H9 (cell line): ENCODE data around the gene RDH13. TPM values are rescaled to one million over a fixed set of nuclear protein-coding genes. Genes with fewer than 3 reads are reported as not detected.

Source experiments
- DNase-seq: peaks from one replicate; pipeline ENCODE4 v3.0.0-alpha.2; 2017
- H2AFZ ChIP-seq: one replicate; pipeline ENCODE4 v1.6.1; 2013; ENCODE audit warnings: mild to moderate bottlenecking, low read length, control low read depth, moderate library complexity
- H2AK5ac ChIP-seq: 2 replicates; pipeline ENCODE4 v1.6.1; 2013; ENCODE audit warnings: low read length, control low read depth, mixed read lengths; ENCODE audit not compliant: insufficient read length
- H2BK120ac ChIP-seq: one replicate; pipeline ENCODE4 v1.6.1; 2013; ENCODE audit warnings: low read depth, mild to moderate bottlenecking, low read length, control low read depth, inconsistent platforms; ENCODE audit not compliant: poor library complexity, severe bottlenecking
- H2BK12ac ChIP-seq: 2 replicates; pipeline ENCODE4 v1.6.1; 2013; ENCODE audit warnings: low read length, control low read depth, mixed read lengths, low read depth; ENCODE audit not compliant: insufficient read length
- H2BK15ac ChIP-seq: 2 replicates; pipeline ENCODE4 v1.6.1; 2013; ENCODE audit warnings: low read depth, low read length, control low read depth
- H2BK20ac ChIP-seq: one replicate; pipeline ENCODE4 v1.6.1; 2013; ENCODE audit warnings: low read depth, mild to moderate bottlenecking, low read length, control low read depth, inconsistent platforms; ENCODE audit not compliant: poor library complexity, severe bottlenecking
- H2BK5ac ChIP-seq: 2 replicates; pipeline ENCODE4 v1.6.1; 2013; ENCODE audit warnings: low read length, control low read depth, mixed read lengths; ENCODE audit not compliant: insufficient read length
- H3K14ac ChIP-seq: 2 replicates; pipeline ENCODE4 v1.6.1; 2013; ENCODE audit warnings: low read length, control low read depth; ENCODE audit not compliant: insufficient read depth
- H3K18ac ChIP-seq: 2 replicates; pipeline ENCODE4 v1.6.1; 2013; ENCODE audit warnings: low read depth, mild to moderate bottlenecking, mixed read lengths, low read length, control low read depth; ENCODE audit not compliant: insufficient read length
- H3K23ac ChIP-seq: 2 replicates; pipeline ENCODE4 v1.6.1; 2013; ENCODE audit warnings: low read length, control low read depth, mixed read lengths, low read depth; ENCODE audit not compliant: insufficient read length
- H3K23me2 ChIP-seq: 2 replicates; pipeline ENCODE4 v1.6.1; 2013; ENCODE audit warnings: low read depth, mild to moderate bottlenecking, mixed read lengths, low read length, control low read depth; ENCODE audit not compliant: insufficient read length, poor library complexity, severe bottlenecking
- H3K27ac ChIP-seq: 2 replicates; pipeline ENCODE4 v1.5.1; 2013; ENCODE audit warnings: low read length, control low read depth, mixed read lengths, low read depth; ENCODE audit not compliant: insufficient read length
- H3K27me3 ChIP-seq: 2 replicates; pipeline ENCODE4 v1.6.1; 2013; ENCODE audit warnings: low read length, control low read depth, inconsistent platforms; ENCODE audit not compliant: insufficient read depth
- H3K4ac ChIP-seq: 2 replicates; pipeline ENCODE4 v1.6.1; 2013; ENCODE audit warnings: low read depth, mild to moderate bottlenecking, control low read depth, inconsistent platforms, low read length, moderate library complexity
- H3K4me1 ChIP-seq: 2 replicates; pipeline ENCODE4 v1.6.1; 2013; ENCODE audit warnings: low read length, control low read depth, inconsistent platforms; ENCODE audit not compliant: insufficient read depth
- H3K4me2 ChIP-seq: 2 replicates; pipeline ENCODE4 v1.6.1; 2013; ENCODE audit warnings: low read length, control low read depth, mixed read lengths; ENCODE audit not compliant: insufficient read length, insufficient read depth
- H3K56ac ChIP-seq: 2 replicates; pipeline ENCODE4 v1.6.1; 2013; ENCODE audit warnings: low read depth, mild to moderate bottlenecking, mixed read lengths, low read length, control low read depth; ENCODE audit not compliant: insufficient read length
- H3K79me1 ChIP-seq: 2 replicates; pipeline ENCODE4 v1.6.1; 2013; ENCODE audit warnings: low read depth, mild to moderate bottlenecking, moderate library complexity, low read length, control low read depth, inconsistent platforms; ENCODE audit not compliant: insufficient read depth, poor library complexity, severe bottlenecking
- H3K79me2 ChIP-seq: 2 replicates; pipeline ENCODE4 v1.6.1; 2013; ENCODE audit warnings: low read length, control low read depth, inconsistent platforms; ENCODE audit not compliant: insufficient read depth
- H3K9ac ChIP-seq: 2 replicates; pipeline ENCODE4 v1.6.1; 2013; ENCODE audit warnings: low read length, control low read depth, mixed read lengths; ENCODE audit not compliant: insufficient read length; ENCODE audit errors: extremely low read depth
- H3K9me3 ChIP-seq: one replicate; pipeline ENCODE4 v1.6.1; 2013; ENCODE audit warnings: low read depth, low read length, inconsistent platforms; ENCODE audit not compliant: control insufficient read depth
- H3T11ph ChIP-seq: one replicate; pipeline ENCODE4 v1.6.1; 2013; ENCODE audit warnings: mild to moderate bottlenecking, low read length, control low read depth, inconsistent platforms
- H4K20me1 ChIP-seq: one replicate; pipeline ENCODE4 v1.6.1; 2013; ENCODE audit not compliant: control insufficient read depth, insufficient read length, insufficient read depth
- H4K5ac ChIP-seq: 2 replicates; pipeline ENCODE4 v1.6.1; 2013; ENCODE audit warnings: low read depth, mild to moderate bottlenecking, mixed read lengths, low read length, control low read depth; ENCODE audit not compliant: insufficient read length
- H4K8ac ChIP-seq: replicated peaks from 2 replicates; pipeline ENCODE4 v1.6.1; 2013; ENCODE audit warnings: low read length, control low read depth, mixed read lengths, low read depth; ENCODE audit not compliant: insufficient read length
- H4K91ac ChIP-seq: 2 replicates; pipeline ENCODE4 v1.6.1; 2013; ENCODE audit warnings: low read depth, mild to moderate bottlenecking, moderate library complexity, mixed read lengths, low read length, control low read depth; ENCODE audit not compliant: insufficient read length
- H3K27ac Mint-ChIP-seq, 3 experiments: 2 replicates in 2 of 3; 3 replicates in 1 of 3; pipeline ENCODE4 v1.8.0; 2020 to 2021; ENCODE audit warnings: mixed read lengths in 3 of 3, mild to moderate bottlenecking in 1 of 3, moderate library complexity in 1 of 3
- H3K27me3 Mint-ChIP-seq: 2 replicates; pipeline ENCODE4 v1.8.0; 2021; ENCODE audit warnings: low read depth, mild to moderate bottlenecking, moderate library complexity, mixed read lengths
- H3K36me3 Mint-ChIP-seq, 3 experiments: 2 replicates in 2 of 3; 3 replicates in 1 of 3; pipeline ENCODE4 v1.8.0; 2020 to 2021; ENCODE audit warnings: low read depth in 3 of 3, mixed read lengths in 3 of 3; ENCODE audit not compliant: insufficient read depth in 1 of 3
- H3K4me1 Mint-ChIP-seq, 2 experiments: 2 replicates each; pipeline ENCODE4 v1.8.0; 2020; ENCODE audit warnings: mixed read lengths in 2 of 2
- H3K4me3 Mint-ChIP-seq, 2 experiments: 2 replicates in 1 of 2; 3 replicates in 1 of 2; pipeline ENCODE4 v1.8.0; 2020 to 2021; ENCODE audit warnings: mild to moderate bottlenecking in 2 of 2, mixed read lengths in 2 of 2, moderate library complexity in 1 of 2
- H3K9me3 Mint-ChIP-seq, 2 experiments: 2 replicates in 1 of 2; 3 replicates in 1 of 2; pipeline ENCODE4 v1.8.0; 2020; ENCODE audit warnings: mild to moderate bottlenecking in 2 of 2, mixed read lengths in 2 of 2, moderate library complexity in 1 of 2
- CTCF ChIP-seq: fragments of 200-600 bp; sonication (generic); conservative IDR thresholded peaks from 3 replicates; pipeline ENCODE4 v1.8.0; 2021; ENCODE audit warnings: antibody characterized with exemption, mild to moderate bottlenecking
- WGBS: extraction: QIAGEN DNeasy Blood & Tissue Kit; methylation state at CpG from one replicate; pipeline ENCODE4 v1.1.7; 2013; ENCODE audit warnings: missing lambda C conversion rate, low lambda C conversion rate, mixed read lengths; ENCODE audit not compliant: insufficient read length; ENCODE audit errors: extremely low coverage; 5-methylcytosine and 5-hydroxymethylcytosine counted together
- total RNA-seq: library from RNA; stranded (reverse); gene quantifications from 2 replicates; pipeline ENCODE4 v1.2.1, GENCODE V29; 2021

RDH13 gene
- total RNA-seq, 1 experiment from 2014 or later = 21.5 TPM

- Histone ChIP-seq H2BK20ac (no peak overlapping the region), H3K4me2 (no peak overlapping the region), H3K14ac (no peak overlapping the region), H3K27me3 (no peaks in the 10 kb centered on the region), H2AFZ (no peak overlapping the region), H2BK120ac (no peak overlapping the region), H4K91ac (no peak overlapping the region), H4K5ac (no peak overlapping the region), H3T11ph (no peak overlapping the region), H3K9ac (no peak overlapping the region), H2AK5ac (no peak overlapping the region), H3K27ac (no peak overlapping the region), H3K79me1 (peaks cover 3% of the 10 kb centered on the region), H3K9me3 (no peaks in the 10 kb centered on the region), H3K4me1 (no peaks in the 10 kb centered on the region), H3K18ac (no peak overlapping the region), H2BK5ac (no peak overlapping the region), H3K23ac (no peak overlapping the region), H4K8ac (no peak overlapping the region), H4K20me1 (no peaks in the 10 kb centered on the region), H3K56ac (no peak overlapping the region), H2BK12ac (no peak overlapping the region), H3K79me2 (no peaks in the 10 kb centered on the region), H3K4ac (no peak overlapping the region), H2BK15ac (no peak overlapping the region), H3K23me2 (no peaks in the 10 kb centered on the region)
- Mint-ChIP-seq H3K4me3 (no peak overlapping the region), H3K36me3 (peaks cover 14 to 32% (median 19%) of the 10 kb centered on the region in 3 experiments), H3K4me1 (peaks cover 3 to 20% of the 10 kb centered on the region in 2 experiments), H3K27ac (no peak overlapping the region; a peak in 2 of 7 replicates), H3K9me3 (peaks cover 2 to 5% of the 10 kb centered on the region in 2 experiments; a peak in 3 of 5 replicates), H3K27me3 (no peaks in the 10 kb centered on the region; the same call in 1 of the 2 replicates)
- no peak for DNase-seq
- peak; percentile 41 for TF ChIP-seq CTCF
- no CpG with 5 or more reads among the region's 27 CpGs for WGBS
Measured at GRCh38 chr19:55098716-55099556, 36.0 kb upstream of the RDH13 start.
